Posterior cingulate gyrus (tissue), 11 donors: ENCODE results near the gene TSPAN16.

ENCODE experiments used
- DNase-seq, 10 donors: peaks; one replicate each; pipeline versions ENCODE4 v3.0.0 to v3.0.0-alpha.2; 2020 to 2021; ENCODE audit warnings: mixed read lengths in 3 of 10
- intact Hi-C: fragments of 100-400 bp; cut with DNase I; formaldehyde crosslinking; loops from one replicate; pipeline ENCODE4 v1.15.1; 2023

Gene TSPAN16

GRCh38 chr19:11267316-11268085 is 28.5 kb upstream of the TSPAN16 start:
- no peak for DNase-seq
- intact Hi-C loops = no loop called here

- intact Hi-C loops = no loop called here
- no peak for DNase-seq
Measured at GRCh38 chr19:11268783-11269267, 27.1 kb upstream of the TSPAN16 start.

GRCh38 chr19:11269408-11269807 is 26.6 kb upstream of the TSPAN16 start:
- intact Hi-C loops = no loop called here
- no peak for DNase-seq

GRCh38 chr19:11273296-11273695 is 22.7 kb upstream of the TSPAN16 start:
- DNase-seq = no peak
- intact Hi-C loops = no loop called here

GRCh38 chr19:11273989-11274388 is 22.0 kb upstream of the TSPAN16 start:
- intact Hi-C loops = no loop called here
- no peak for DNase-seq

GRCh38 chr19:11274533-11275086 is 21.4 kb upstream of the TSPAN16 start:
- intact Hi-C loops = no loop called here
- DNase-seq = no peak

- no peak for DNase-seq
- intact Hi-C loops = no loop called here
Measured at GRCh38 chr19:11278670-11279069, 17.3 kb upstream of the TSPAN16 start.

- DNase-seq = no peak
- intact Hi-C loops = no loop called here
Measured at GRCh38 chr19:11279505-11280236, 16.3 kb upstream of the TSPAN16 start.

- DNase-seq = no peak
Measured at GRCh38 chr19:11281356-11282049, 14.5 kb upstream of the TSPAN16 start.

GRCh38 chr19:11284515-11284914 is 11.4 kb upstream of the TSPAN16 start:
- no peak for DNase-seq
- intact Hi-C loops = no loop called here

More at GRCh38 chr19:11281356-11282049, 14.5 kb upstream of the TSPAN16 start:
- intact Hi-C loops = no loop called here

GRCh38 chr19:11286312-11286974 is 9.5 kb upstream of the TSPAN16 start:
- DNase-seq = no peak
- intact Hi-C loops = no loop called here

- DNase-seq = peak in 1 of 10 donors; percentile 27
Measured at GRCh38 chr19:11288349-11288748, 7.6 kb upstream of the TSPAN16 start.

GRCh38 chr19:11290256-11290655 is 5.7 kb upstream of the TSPAN16 start:
- intact Hi-C loops = loop anchor here (5.0 kb wide), 1 partner anchor 192 kb away; the partner anchor contains the start of gene ELAVL3
- no peak for DNase-seq

More at GRCh38 chr19:11288349-11288748, 7.6 kb upstream of the TSPAN16 start:
- intact Hi-C loops = no loop called here

GRCh38 chr19:11291415-11291814 is 4.5 kb upstream of the TSPAN16 start:
- intact Hi-C loops = loop anchor here (5.0 kb wide), 1 partner anchor 191 kb away; the partner anchor contains the start of gene ELAVL3
- DNase-seq = no peak

GRCh38 chr19:11291991-11292390 is 4.0 kb upstream of the TSPAN16 start:
- intact Hi-C loops = loop anchor here (5.0 kb wide), 1 partner anchor 190 kb away; the partner anchor contains the start of gene ELAVL3
- no peak for DNase-seq

- DNase-seq = peak; percentile 80 to 98 (median 90)
- intact Hi-C loops = loop anchor here (1.0 to 5.0 kb wide), 3 partner anchors 87 to 189 kb away; partner anchors contain the start of gene ELAVL3
Measured at GRCh38 chr19:11293433-11294389, 2.2 kb upstream of the TSPAN16 start.

GRCh38 chr19:11295180-11295579 is 780 bp upstream of the TSPAN16 start:
- DNase-seq = peak in 1 of 10 donors; percentile 8
- intact Hi-C loops = loop anchor here (2.0 kb wide), 1 partner anchor 86 kb away; no protein-coding TSS in a partner anchor

- DNase-seq = peak in 8 of 10 donors; percentile 26 to 84 (median 38)
- intact Hi-C loops = no loop called here
Measured at GRCh38 chr19:11296264-11296663, 304 bp downstream of the TSPAN16 start.
